DND-41 (cell line): ENCODE results near the gene TNXB.
"Not testable (repeated sequence)": the region's sequence is repeated elsewhere in the genome, so short reads cannot be mapped to it uniquely, and the experiment has no call there.

ENCODE experiments used
- ATAC-seq: fragments of 200-7000 bp; cut with Tn5 transposase; 3 replicates; pipeline ENCODE4 v1.9.1; 2021; ENCODE audit warnings: low read depth; ENCODE audit not compliant: insufficient read depth
- DNase-seq: peaks from one replicate; pipeline ENCODE4 v3.0.0-alpha.2; 2020
- H2AFZ ChIP-seq: 2 replicates; pipeline ENCODE4 v1.6.0; 2012; ENCODE audit warnings: low read depth, low read length
- H3K27ac ChIP-seq: 2 replicates; pipeline ENCODE4 v1.5.1; 2012; ENCODE audit warnings: low read length, inconsistent platforms
- H3K27me3 ChIP-seq: fragments of 200-600 bp; sonication (generic); 2 replicates; pipeline ENCODE4 v1.6.0; 2012; ENCODE audit warnings: low read length, mild to moderate bottlenecking, inconsistent platforms; ENCODE audit not compliant: insufficient read depth, poor library complexity
- H3K36me3 ChIP-seq: 2 replicates; pipeline ENCODE4 v1.5.1; 2012; ENCODE audit warnings: low read length, inconsistent platforms; ENCODE audit not compliant: insufficient read depth
- H3K4me1 ChIP-seq: 2 replicates; pipeline ENCODE4 v1.5.1; 2012; ENCODE audit warnings: mild to moderate bottlenecking, low read length; ENCODE audit not compliant: insufficient read depth
- H3K4me2 ChIP-seq: 2 replicates; pipeline ENCODE4 v1.6.0; 2012; ENCODE audit warnings: mild to moderate bottlenecking, moderate library complexity, low read length, inconsistent platforms; ENCODE audit not compliant: insufficient read depth
- H3K4me3 ChIP-seq, 2 experiments: fragments of 200-600 bp in 1 of 2; shearing (Covaris generic) in 1 of 2; 2 replicates each; pipeline ENCODE4 v1.5.1; 2012 to 2016; ENCODE audit warnings: inconsistent platforms in 2 of 2, low read length in 2 of 2, mild to moderate bottlenecking in 2 of 2, low read depth in 1 of 2, moderate library complexity in 1 of 2
- H3K79me2 ChIP-seq: 2 replicates; pipeline ENCODE4 v1.6.0; 2012; ENCODE audit warnings: low read length, inconsistent platforms; ENCODE audit not compliant: insufficient read depth
- H3K9ac ChIP-seq: 2 replicates; pipeline ENCODE4 v1.6.0; 2012; ENCODE audit warnings: low read depth, mild to moderate bottlenecking, inconsistent platforms, low read length, moderate library complexity
- H3K9me3 ChIP-seq: 2 replicates; pipeline ENCODE4 v1.5.1; 2012; ENCODE audit warnings: low read length, moderate library complexity, mild to moderate bottlenecking, inconsistent platforms; ENCODE audit not compliant: insufficient read depth, severe bottlenecking
- H4K20me1 ChIP-seq: 2 replicates; pipeline ENCODE4 v1.6.0; 2012; ENCODE audit warnings: low read length; ENCODE audit not compliant: insufficient read depth
- EZH2 ChIP-seq: IDR thresholded peaks from 3 replicates; pipeline ENCODE4 v1.6.1; 2012; ENCODE audit warnings: borderline replicate concordance, low read depth, mild to moderate bottlenecking, moderate library complexity, low read length, inconsistent platforms; ENCODE audit not compliant: severe bottlenecking
- TF ChIP-seq, protein P1 (sequence below): IDR thresholded peaks from 2 replicates; pipeline ENCODE4 v1.5.1; 2012; ENCODE audit warnings: borderline replicate concordance, low read length, moderate library complexity, mild to moderate bottlenecking; ENCODE audit not compliant: poor library complexity, severe bottlenecking; ENCODE audit errors: extremely low read depth

The TNXB gene

DNA sequence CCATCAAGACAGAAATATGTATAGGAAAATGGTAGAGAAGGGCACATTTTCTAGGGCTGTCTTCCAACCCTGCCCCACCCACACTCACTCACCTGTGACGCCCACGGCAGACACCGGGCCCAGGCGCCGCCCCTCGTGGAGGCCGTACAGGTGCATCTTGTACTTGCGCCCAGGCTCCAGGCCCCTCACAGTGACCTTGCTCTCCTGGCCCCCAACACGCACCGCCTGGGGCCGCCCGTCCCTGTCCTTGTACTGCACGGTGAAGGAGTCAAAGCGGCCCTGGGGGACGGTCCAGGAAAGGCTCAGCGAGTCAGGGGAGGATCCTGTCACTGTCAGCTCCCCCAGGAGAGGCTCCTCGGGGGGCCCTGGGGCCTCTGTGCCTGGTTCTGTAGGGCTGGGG, 51.2 kb downstream of the TNXB start:
- H3K4me2 ChIP-seq: no peak overlapping the region
- H4K20me1 ChIP-seq: no peaks in the 10 kb centered on the region
- no peak for ATAC-seq
- H3K4me3 ChIP-seq: no peak overlapping the region
- H3K9me3 ChIP-seq: no peaks in the 10 kb centered on the region
- no peaks in the 10 kb centered on the region for H3K36me3 ChIP-seq
- peaks cover 15% of the 10 kb centered on the region for H3K27me3 ChIP-seq
- no peak overlapping the region for H2AFZ ChIP-seq
- no peaks in the 10 kb centered on the region for H3K79me2 ChIP-seq
- no peak overlapping the region for H3K9ac ChIP-seq
- no peak for TF ChIP-seq EZH2
- TF ChIP-seq, protein P1, sequence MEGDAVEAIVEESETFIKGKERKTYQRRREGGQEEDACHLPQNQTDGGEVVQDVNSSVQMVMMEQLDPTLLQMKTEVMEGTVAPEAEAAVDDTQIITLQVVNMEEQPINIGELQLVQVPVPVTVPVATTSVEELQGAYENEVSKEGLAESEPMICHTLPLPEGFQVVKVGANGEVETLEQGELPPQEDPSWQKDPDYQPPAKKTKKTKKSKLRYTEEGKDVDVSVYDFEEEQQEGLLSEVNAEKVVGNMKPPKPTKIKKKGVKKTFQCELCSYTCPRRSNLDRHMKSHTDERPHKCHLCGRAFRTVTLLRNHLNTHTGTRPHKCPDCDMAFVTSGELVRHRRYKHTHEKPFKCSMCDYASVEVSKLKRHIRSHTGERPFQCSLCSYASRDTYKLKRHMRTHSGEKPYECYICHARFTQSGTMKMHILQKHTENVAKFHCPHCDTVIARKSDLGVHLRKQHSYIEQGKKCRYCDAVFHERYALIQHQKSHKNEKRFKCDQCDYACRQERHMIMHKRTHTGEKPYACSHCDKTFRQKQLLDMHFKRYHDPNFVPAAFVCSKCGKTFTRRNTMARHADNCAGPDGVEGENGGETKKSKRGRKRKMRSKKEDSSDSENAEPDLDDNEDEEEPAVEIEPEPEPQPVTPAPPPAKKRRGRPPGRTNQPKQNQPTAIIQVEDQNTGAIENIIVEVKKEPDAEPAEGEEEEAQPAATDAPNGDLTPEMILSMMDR: no peak
- no peaks in the 10 kb centered on the region for H3K4me1 ChIP-seq
- H3K27ac ChIP-seq: no peak overlapping the region
- DNase-seq: no peak

DNA sequence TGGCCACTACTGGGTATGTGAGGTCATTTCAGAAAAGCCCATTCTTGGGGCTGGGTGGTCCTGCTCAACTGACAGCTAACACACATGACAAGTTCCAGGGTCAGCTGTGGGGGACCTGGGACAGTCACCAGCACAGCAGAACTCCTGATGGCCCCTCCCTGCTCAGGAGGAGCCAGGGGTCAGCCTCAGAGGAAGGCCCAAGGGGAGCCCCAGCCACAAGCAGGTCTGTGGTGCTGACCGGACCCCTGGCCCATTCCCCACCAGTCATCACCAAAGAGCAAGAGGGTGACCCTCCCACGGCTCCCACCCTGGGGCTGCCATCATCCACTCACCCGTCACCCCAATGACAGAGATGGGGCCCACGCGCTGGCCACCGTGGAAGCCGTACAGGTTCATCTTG, 52.9 kb downstream of the TNXB start:
- Histone ChIP-seq H3K4me1 (no peaks in the 10 kb centered on the region), H4K20me1 (no peaks in the 10 kb centered on the region), H3K36me3 (no peaks in the 10 kb centered on the region), H3K4me3 (no peak overlapping the region), H3K79me2 (no peaks in the 10 kb centered on the region), H3K9ac (no peak overlapping the region), H3K27me3 (peaks cover 19% of the 10 kb centered on the region), H3K9me3 (no peaks in the 10 kb centered on the region), H3K27ac (no peak overlapping the region), H2AFZ (no peak overlapping the region), H3K4me2 (no peak overlapping the region)
- no peak for ATAC-seq
- DNase-seq: no peak
- TF ChIP-seq, protein P1: no peak
- TF ChIP-seq EZH2: no peak

DNA sequence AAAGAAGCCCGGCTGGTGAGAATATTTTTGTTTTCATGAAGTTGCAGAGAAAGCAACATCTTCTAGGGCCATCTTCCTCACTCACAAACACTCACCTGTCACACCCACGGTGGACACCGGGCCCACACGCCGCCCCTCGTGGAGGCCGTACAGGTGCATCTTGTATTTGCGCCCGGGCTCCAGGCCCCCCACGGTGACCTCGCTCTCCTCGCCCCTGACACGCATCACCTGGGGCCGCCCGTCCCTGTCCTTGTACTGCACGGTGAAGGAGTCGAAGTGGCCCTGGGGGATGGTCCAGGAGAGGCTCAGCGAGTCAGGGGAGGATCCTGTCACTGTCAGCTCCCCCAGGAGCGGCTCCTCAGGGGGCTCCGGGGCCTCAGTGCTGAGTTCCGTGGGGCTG, 53.4 kb downstream of the TNXB start:
- not testable (repeated sequence) for H2AFZ ChIP-seq, H3K9me3 ChIP-seq, ATAC-seq, H3K36me3 ChIP-seq, H3K4me3 ChIP-seq, H4K20me1 ChIP-seq, H3K4me2 ChIP-seq, H3K79me2 ChIP-seq, H3K9ac ChIP-seq, DNase-seq, H3K4me1 ChIP-seq, H3K27ac ChIP-seq
- H3K27me3 ChIP-seq: peaks cover 24% of the 10 kb centered on the region

DNA sequence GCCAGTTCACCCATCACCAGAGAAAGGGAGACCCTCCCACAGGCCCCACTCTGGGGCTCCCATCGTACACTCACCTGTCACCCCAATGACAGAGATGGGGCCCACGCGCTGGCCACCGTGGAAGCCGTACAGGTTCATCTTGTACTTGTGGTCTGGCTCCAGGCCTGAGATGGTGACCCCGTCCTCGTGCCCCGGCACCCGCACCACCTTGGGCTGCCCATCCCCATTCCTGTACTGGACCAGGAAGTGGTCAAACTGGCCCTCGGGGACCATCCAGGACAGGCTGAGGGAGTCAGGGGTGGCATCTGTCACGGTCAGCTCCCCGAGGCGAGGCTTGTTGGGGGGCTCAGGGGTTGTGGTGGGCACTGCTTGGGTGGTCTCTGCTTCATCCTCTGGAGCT, 55.8 kb downstream of the TNXB start:
- H4K20me1 ChIP-seq, H3K4me3 ChIP-seq, H3K27ac ChIP-seq, DNase-seq, H2AFZ ChIP-seq, H3K4me1 ChIP-seq, H3K9me3 ChIP-seq, H3K79me2 ChIP-seq, H3K9ac ChIP-seq, ATAC-seq, H3K4me2 ChIP-seq, H3K36me3 ChIP-seq: not testable (repeated sequence)
- peaks cover 21% of the 10 kb centered on the region for H3K27me3 ChIP-seq

DNA sequence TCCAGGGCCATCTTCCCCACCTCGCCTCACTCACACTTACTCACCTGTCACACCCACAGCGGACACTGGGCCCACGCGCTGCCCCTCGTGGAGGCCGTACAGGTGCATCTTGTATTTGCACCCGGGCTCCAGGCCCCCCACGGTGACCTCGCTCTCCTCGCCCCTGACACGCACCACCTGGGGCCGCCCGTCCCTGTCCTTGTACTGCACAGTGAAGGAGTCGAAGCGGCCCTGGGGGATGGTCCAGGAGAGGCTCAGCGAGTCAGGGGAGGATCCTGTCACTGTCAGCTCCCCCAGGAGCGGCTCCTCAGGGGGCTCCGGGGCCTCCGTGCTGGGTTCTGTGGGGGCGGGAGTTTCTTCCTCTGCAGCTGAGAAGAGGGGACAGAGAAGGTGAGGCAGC, 56.5 kb downstream of the TNXB start:
- ATAC-seq, H2AFZ ChIP-seq, DNase-seq, H3K79me2 ChIP-seq, H3K9ac ChIP-seq, H3K4me1 ChIP-seq, H3K4me3 ChIP-seq, H3K9me3 ChIP-seq, H3K27ac ChIP-seq, H3K4me2 ChIP-seq, H3K36me3 ChIP-seq, H4K20me1 ChIP-seq: not testable (repeated sequence)
- peaks cover 21% of the 10 kb centered on the region for H3K27me3 ChIP-seq
